NT2/D1 (cell line): ENCODE data around the gene PHEX.

Experiments used
- SUZ12 ChIP-seq: IDR thresholded peaks from 2 replicates; pipeline ENCODE4 v1.6.1; 2011; ENCODE audit not compliant: insufficient read length, insufficient read depth; ENCODE audit errors: extremely low read depth
- YY1 ChIP-seq: IDR thresholded peaks from 2 replicates; pipeline ENCODE4 v1.6.1; 2011; ENCODE audit not compliant: insufficient read length, insufficient read depth
- ZNF274 ChIP-seq: IDR thresholded peaks from 2 replicates; pipeline ENCODE4 v1.6.1; 2011; ENCODE audit warnings: mild to moderate bottlenecking, low read depth, low read length

- TF ChIP-seq YY1 (no peak), ZNF274 (no peak), SUZ12 (no peak)
Measured at GRCh38 chrX:22139822-22140221, 107.7 kb downstream of the PHEX start.
